HEK293T (cell line): Measurements from ENCODE around the gene TEX36.
"Not testable (repeated sequence)": the region's sequence is repeated elsewhere in the genome, so short reads cannot be mapped to it uniquely, and the experiment has no call there.

Experiments
- CTCF ChIA-PET: fragments of 350-600 bp; formaldehyde crosslinking; extraction: SDS; loops from one replicate; lab custom pipeline; 2021; ENCODE audit warnings: antibody characterized with exemption, inconsistent platforms; lab: Yijun Ruan, JAX
- POLR2A ChIA-PET: fragments of 350-600 bp; formaldehyde crosslinking; extraction: SDS; loops from one replicate; lab custom pipeline; 2020; ENCODE audit warnings: antibody characterized with exemption, inconsistent platforms; lab: Yijun Ruan, JAX
- DNase-seq: peaks from one replicate; pipeline ENCODE4 v3.0.0; 2012; ENCODE audit warnings: mixed read lengths; ENCODE audit errors: extremely low spot score
- ARNT ChIP-seq: fragments of 450-650 bp; IDR thresholded peaks from 2 replicates; pipeline ENCODE4 v1.6.1; 2017; ENCODE audit warnings: mild to moderate bottlenecking
- BHLHE40 ChIP-seq: fragments of 450-650 bp; IDR thresholded peaks from 2 replicates; pipeline ENCODE4 v1.6.1; 2016; ENCODE audit warnings: mild to moderate bottlenecking, moderate library complexity, borderline replicate concordance
- CTBP1 ChIP-seq: fragments of 450-650 bp; IDR thresholded peaks from 2 replicates; pipeline ENCODE4 v1.6.1; 2016; ENCODE audit warnings: borderline replicate concordance
- ELF4 ChIP-seq: fragments of 450-650 bp; IDR thresholded peaks from 2 replicates; pipeline ENCODE4 v1.6.1; 2017; ENCODE audit warnings: antibody characterized with exemption
- FOXA1 ChIP-seq: fragments of 450-650 bp; IDR thresholded peaks from 2 replicates; pipeline ENCODE4 v1.6.1; 2016; ENCODE audit warnings: mild to moderate bottlenecking
- FOXK2 ChIP-seq: fragments of 450-650 bp; IDR thresholded peaks from 2 replicates; pipeline ENCODE4 v1.6.1; 2016; ENCODE audit warnings: mild to moderate bottlenecking
- FOXM1 ChIP-seq: fragments of 450-650 bp; IDR thresholded peaks from 2 replicates; pipeline ENCODE4 v1.6.1; 2017; ENCODE audit warnings: mild to moderate bottlenecking, borderline replicate concordance
- HDGF ChIP-seq: fragments of 450-650 bp; IDR thresholded peaks from 2 replicates; pipeline ENCODE4 v1.6.1; 2017; ENCODE audit warnings: antibody characterized with exemption, borderline replicate concordance
- L3MBTL2 ChIP-seq: fragments of 450-650 bp; conservative IDR thresholded peaks from 2 replicates; pipeline ENCODE4 v1.6.1; 2016; ENCODE audit warnings: mild to moderate bottlenecking
- LEF1 ChIP-seq: fragments of 450-650 bp; IDR thresholded peaks from 2 replicates; pipeline ENCODE4 v1.6.1; 2017; ENCODE audit warnings: mild to moderate bottlenecking, borderline replicate concordance
- NFRKB ChIP-seq: fragments of 450-650 bp; IDR thresholded peaks from 2 replicates; pipeline ENCODE4 v1.6.1; 2016; ENCODE audit warnings: mild to moderate bottlenecking, moderate library complexity
- SP1 ChIP-seq: fragments of 450-650 bp; IDR thresholded peaks from 2 replicates; pipeline ENCODE4 v1.6.1; 2017
- SUZ12 ChIP-seq: fragments of 450-650 bp; IDR thresholded peaks from 2 replicates; pipeline ENCODE4 v1.6.1; 2016; ENCODE audit warnings: mild to moderate bottlenecking
- TARDBP ChIP-seq: fragments of 450-650 bp; IDR thresholded peaks from 2 replicates; pipeline ENCODE4 v1.6.1; 2016
- ZNF384 ChIP-seq: fragments of 450-650 bp; IDR thresholded peaks from 2 replicates; pipeline ENCODE4 v1.6.1; 2016
- TF ChIP-seq, protein P1 (sequence below): fragments of 450-650 bp; IDR thresholded peaks from 2 replicates; pipeline ENCODE4 v1.6.1; 2016

The TEX36 gene

DNA sequence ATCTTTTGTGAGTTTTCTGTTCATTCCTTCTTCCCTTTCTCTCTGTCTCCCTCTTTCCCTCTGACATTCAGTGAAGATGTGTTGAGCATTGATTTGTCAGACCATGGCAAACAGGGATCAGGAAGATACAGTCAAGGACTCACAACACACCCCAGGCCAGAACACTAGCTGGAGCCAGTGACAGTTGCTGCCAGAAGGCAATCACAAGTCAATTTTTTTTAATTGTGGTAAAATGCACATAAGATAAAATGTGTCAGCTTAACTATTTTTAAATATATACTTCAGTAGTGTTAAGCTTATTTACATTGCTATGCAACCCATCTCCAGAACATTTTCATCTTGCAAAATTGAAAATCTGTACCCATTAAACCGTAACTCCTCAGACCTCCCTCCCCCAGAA is 62.6 kb downstream of the TEX36 start:
- POLR2A ChIA-PET: no interaction called here
- no peak for DNase-seq
- TF ChIP-seq FOXA1 (no peak), LEF1 (no peak), HDGF (no peak), ELF4 (no peak), FOXK2 (no peak)
- CTCF ChIA-PET: interaction anchor here (0.6 to 0.8 kb wide), 2 partner anchors 9 to 264 kb away, joined by 3 to 4 read pairs; no protein-coding TSS in a partner anchor

DNA sequence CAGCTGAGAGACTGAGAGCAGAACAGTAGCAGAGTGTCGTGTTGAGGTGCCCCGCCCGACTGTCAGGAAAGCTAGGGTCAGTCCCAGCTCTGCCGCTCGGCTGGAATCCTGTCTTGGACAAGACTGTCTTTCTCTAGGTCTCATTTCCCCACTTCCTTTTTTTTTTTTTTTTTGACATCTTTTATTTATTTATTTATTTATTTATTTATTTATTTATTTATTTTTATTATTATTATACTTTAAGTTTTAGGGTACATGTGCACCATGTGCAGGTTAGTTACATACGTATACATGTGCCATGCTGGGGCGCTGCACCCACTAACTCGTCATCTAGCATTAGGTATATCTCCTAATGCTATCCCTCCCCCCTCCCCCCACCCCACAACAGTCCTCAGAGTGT is 69.9 kb downstream of the TEX36 start:
- DNase-seq, CTCF ChIA-PET, POLR2A ChIA-PET: not testable (repeated sequence)

DNA sequence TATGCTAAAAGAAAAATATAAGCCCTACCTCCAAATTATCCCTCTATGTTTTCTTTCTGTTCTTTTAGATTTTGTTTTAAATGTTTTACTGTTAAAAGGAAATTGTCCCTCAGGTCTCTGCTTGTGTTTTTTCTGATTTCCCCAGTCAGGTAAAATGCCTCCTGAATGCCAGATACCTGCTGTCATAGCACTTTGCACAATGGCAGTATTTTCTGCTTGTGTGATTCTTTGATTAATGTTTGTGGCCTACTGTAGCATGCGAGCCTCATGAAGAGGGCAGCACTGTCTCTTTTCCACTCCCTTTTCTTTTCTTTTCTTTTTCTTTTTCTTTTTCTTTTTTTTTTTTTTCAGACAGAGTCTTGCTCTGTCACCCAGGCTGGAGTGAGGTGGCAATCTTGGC is 71.2 kb downstream of the TEX36 start:
- CTCF ChIA-PET: no interaction called here
- TF ChIP-seq HDGF (no peak), L3MBTL2 (no peak), FOXK2 (no peak), TARDBP (no peak), LEF1 (no peak)
- no peak for DNase-seq
- POLR2A ChIA-PET: no interaction called here

DNA sequence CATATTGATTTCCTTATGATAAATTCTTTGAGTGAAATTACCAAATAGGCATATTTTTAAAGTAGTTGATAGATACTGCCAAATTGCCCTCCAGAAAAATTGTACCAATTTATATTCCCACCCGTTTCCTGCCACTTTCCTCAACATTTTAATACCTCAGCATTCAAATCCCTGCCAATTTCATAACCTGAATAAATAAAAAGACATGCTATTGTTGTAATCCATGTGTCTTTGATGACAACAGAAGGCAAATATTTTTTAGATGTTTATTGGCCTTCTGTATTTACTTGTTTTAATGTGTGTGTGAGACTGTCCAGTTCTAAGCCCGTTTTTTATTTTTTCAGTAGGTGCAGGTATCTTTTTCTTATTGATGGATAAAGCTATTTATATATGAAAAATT is 71.7 kb downstream of the TEX36 start:
- no peak for DNase-seq
- TF ChIP-seq FOXM1 (no peak), FOXK2 (no peak), TARDBP (no peak), BHLHE40 (no peak)
- TF ChIP-seq, protein P1, sequence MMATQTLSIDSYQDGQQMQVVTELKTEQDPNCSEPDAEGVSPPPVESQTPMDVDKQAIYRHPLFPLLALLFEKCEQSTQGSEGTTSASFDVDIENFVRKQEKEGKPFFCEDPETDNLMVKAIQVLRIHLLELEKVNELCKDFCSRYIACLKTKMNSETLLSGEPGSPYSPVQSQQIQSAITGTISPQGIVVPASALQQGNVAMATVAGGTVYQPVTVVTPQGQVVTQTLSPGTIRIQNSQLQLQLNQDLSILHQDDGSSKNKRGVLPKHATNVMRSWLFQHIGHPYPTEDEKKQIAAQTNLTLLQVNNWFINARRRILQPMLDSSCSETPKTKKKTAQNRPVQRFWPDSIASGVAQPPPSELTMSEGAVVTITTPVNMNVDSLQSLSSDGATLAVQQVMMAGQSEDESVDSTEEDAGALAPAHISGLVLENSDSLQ: no peak
- ChIA-PET CTCF (no interaction called here), POLR2A (no interaction called here)

DNA sequence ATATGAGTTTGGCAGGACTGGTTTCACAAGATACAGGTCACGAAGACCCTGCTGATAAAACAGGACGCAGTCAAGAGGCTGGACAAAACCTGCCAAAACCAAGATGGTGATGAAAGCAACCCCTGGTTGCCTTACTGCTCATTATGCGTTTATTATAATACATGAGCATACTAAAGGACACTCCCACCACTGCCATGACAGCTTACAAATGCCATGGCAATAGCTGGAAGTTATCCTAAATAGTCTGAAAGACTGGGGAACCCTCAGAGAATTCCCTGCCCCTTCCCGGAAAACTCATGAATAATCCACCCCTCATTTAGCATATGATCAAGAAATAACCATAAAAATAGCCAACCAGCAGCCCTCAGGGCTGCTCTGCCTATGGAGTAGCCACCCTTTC is 73.1 kb downstream of the TEX36 start:
- no peak for DNase-seq
- CTCF ChIA-PET: no interaction called here
- POLR2A ChIA-PET: no interaction called here
- no peak for TF ChIP-seq L3MBTL2
- TF ChIP-seq ZNF384: no peak
- no peak for TF ChIP-seq FOXA1
- no peak for TF ChIP-seq LEF1
- TF ChIP-seq FOXK2: no peak
- no peak for TF ChIP-seq NFRKB
- no peak for TF ChIP-seq CTBP1
- TF ChIP-seq BHLHE40: no peak
- no peak for TF ChIP-seq HDGF
- TF ChIP-seq ELF4: no peak
- TF ChIP-seq FOXM1: no peak
- TF ChIP-seq, protein P1: no peak
- TF ChIP-seq ARNT: no peak
- no peak for TF ChIP-seq SUZ12
- TF ChIP-seq SP1: no peak
- TF ChIP-seq TARDBP: no peak

DNA sequence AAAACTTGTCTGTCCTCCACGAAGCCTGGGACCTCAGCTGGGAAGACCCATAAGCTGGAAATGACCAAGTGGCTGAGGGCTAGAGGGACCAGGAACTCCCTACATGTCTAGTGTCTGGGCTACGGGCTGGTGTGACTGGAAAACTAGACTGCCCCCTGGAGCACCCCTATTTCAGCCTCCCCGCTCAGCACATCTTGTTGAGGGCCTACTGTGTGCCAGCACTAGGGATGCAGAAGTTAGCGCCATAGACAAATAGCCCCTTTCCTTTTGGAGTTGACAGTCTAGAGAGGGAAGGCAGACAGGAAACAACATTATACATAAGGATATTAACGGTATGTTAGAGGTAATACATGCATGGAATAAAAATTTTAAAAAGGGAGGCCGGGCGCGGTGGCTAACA is 74.5 kb downstream of the TEX36 start:
- DNase-seq: no peak
- ChIA-PET CTCF (no interaction called here), POLR2A (no interaction called here)
- TF ChIP-seq HDGF (no peak), ZNF384 (no peak), SUZ12 (no peak), CTBP1 (no peak), BHLHE40 (no peak), SP1 (no peak)

DNA sequence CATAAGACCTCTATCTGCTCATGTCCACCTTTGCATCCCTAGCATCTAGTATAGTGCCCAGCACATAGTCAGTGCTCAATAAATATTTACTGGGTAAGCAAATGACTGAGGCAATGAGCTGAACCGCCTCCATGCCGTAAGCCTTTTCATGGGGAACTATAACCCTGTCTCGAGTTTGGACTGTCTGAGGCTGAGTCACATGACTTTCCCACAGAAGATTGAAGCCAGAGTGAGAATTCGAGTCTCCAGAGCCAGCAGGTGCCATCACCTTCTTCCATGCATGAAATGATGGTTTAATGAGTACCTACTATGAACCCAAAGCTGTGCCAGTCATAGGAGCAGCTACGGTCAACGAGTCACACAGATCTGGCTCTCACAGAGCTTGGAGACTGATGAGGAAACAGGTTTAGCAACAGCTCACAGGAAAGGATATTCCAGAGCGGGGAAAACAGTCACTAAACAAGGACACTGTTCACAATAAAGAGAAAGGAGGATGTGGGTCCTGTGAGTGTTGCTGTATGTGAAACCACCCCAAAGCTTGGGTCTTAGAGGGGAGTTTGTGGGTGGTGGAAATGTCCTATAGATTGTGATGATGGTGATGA is 75.2 kb downstream of the TEX36 start:
- no peak for DNase-seq
- no peak for TF ChIP-seq FOXM1
- TF ChIP-seq SUZ12: no peak
- no peak for TF ChIP-seq CTBP1
- TF ChIP-seq SP1: no peak
- TF ChIP-seq LEF1: no peak
- CTCF ChIA-PET: no interaction called here
- POLR2A ChIA-PET: no interaction called here

DNA sequence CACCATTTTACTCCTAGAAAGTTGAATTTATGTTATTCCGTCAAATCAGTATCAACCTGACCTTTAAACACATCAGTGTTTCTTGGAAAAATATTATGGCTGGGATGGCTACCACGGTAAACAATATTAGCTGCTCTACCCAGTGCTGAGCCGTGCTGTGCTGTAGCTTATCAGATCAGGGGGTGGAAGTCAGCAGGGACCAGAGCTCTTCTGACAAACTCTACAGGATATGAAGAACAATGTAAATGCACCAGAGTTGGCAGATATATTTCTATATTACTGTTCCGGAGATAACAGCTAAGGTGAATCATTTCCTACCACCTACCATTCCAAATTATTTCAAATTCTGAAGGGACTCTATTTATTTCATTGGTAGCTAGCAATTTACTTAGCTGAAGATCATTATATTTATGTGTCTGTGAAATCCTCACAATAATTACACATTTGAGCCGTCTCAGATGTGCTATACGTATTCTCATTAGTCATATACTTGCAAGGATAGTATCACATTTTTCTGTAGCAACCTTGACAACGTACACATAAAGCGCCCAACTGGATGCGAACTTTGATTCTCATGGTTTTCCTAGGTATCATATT is 76.5 kb downstream of the TEX36 start:
- no peak for TF ChIP-seq LEF1
- no peak for TF ChIP-seq CTBP1
- no peak for TF ChIP-seq SUZ12
- no peak for TF ChIP-seq NFRKB
- TF ChIP-seq ELF4: no peak
- no peak for TF ChIP-seq BHLHE40
- TF ChIP-seq L3MBTL2: no peak
- TF ChIP-seq ARNT: no peak
- TF ChIP-seq SP1: no peak
- no peak for TF ChIP-seq FOXM1
- TF ChIP-seq ZNF384: no peak
- ChIA-PET POLR2A (no interaction called here), CTCF (no interaction called here)
- no peak for DNase-seq
